HEK293T (cell line): ENCODE data around the gene TGFBR2.

ENCODE experiments used
- BHLHE40 ChIP-seq: fragments of 450-650 bp; IDR thresholded peaks from 2 replicates; pipeline ENCODE4 v1.6.1; 2016; ENCODE audit warnings: mild to moderate bottlenecking, moderate library complexity, borderline replicate concordance
- FOXK2 ChIP-seq: fragments of 450-650 bp; IDR thresholded peaks from 2 replicates; pipeline ENCODE4 v1.6.1; 2016; ENCODE audit warnings: mild to moderate bottlenecking
- FOXM1 ChIP-seq: fragments of 450-650 bp; IDR thresholded peaks from 2 replicates; pipeline ENCODE4 v1.6.1; 2017; ENCODE audit warnings: mild to moderate bottlenecking, borderline replicate concordance
- HDGF ChIP-seq: fragments of 450-650 bp; IDR thresholded peaks from 2 replicates; pipeline ENCODE4 v1.6.1; 2017; ENCODE audit warnings: antibody characterized with exemption, borderline replicate concordance
- L3MBTL2 ChIP-seq: fragments of 450-650 bp; conservative IDR thresholded peaks from 2 replicates; pipeline ENCODE4 v1.6.1; 2016; ENCODE audit warnings: mild to moderate bottlenecking
- LEF1 ChIP-seq: fragments of 450-650 bp; IDR thresholded peaks from 2 replicates; pipeline ENCODE4 v1.6.1; 2017; ENCODE audit warnings: mild to moderate bottlenecking, borderline replicate concordance
- NFRKB ChIP-seq: fragments of 450-650 bp; IDR thresholded peaks from 2 replicates; pipeline ENCODE4 v1.6.1; 2016; ENCODE audit warnings: mild to moderate bottlenecking, moderate library complexity
- PKNOX1 ChIP-seq: fragments of 450-650 bp; IDR thresholded peaks from 2 replicates; pipeline ENCODE4 v1.6.1; 2016
- SP1 ChIP-seq: fragments of 450-650 bp; IDR thresholded peaks from 2 replicates; pipeline ENCODE4 v1.6.1; 2017
- SUZ12 ChIP-seq: fragments of 450-650 bp; IDR thresholded peaks from 2 replicates; pipeline ENCODE4 v1.6.1; 2016; ENCODE audit warnings: mild to moderate bottlenecking
- ZNF384 ChIP-seq: fragments of 450-650 bp; IDR thresholded peaks from 2 replicates; pipeline ENCODE4 v1.6.1; 2016

- TF ChIP-seq HDGF (no peak), ZNF384 (no peak), BHLHE40 (no peak), L3MBTL2 (no peak), SP1 (no peak), FOXK2 (no peak), LEF1 (no peak), FOXM1 (no peak), NFRKB (no peak), PKNOX1 (no peak), SUZ12 (no peak)
Measured at GRCh38 chr3:30694148-30694547, 87.7 kb downstream of the TGFBR2 start.
